Upper lobe of right lung (tissue), 1 donor: Measurements from ENCODE around the gene ARHGEF10L. TPM values are rescaled to one million over a fixed set of nuclear protein-coding genes. Genes with fewer than 3 reads are reported as not detected.

ENCODE experiments used
- ATAC-seq: fragments of 200-7000 bp; cut with Tn5 transposase; one replicate; pipeline ENCODE4 v1.9.1; 2020; ENCODE audit warnings: mild to moderate bottlenecking, moderate library complexity
- DNase-seq: peaks from one replicate; pipeline ENCODE4 v3.0.0-alpha.2; 2020
- H3K27ac ChIP-seq: fragments of 200-600 bp; one replicate; pipeline ENCODE4 v1.8.0; 2022
- H3K27me3 ChIP-seq: fragments of 200-600 bp; one replicate; pipeline ENCODE4 v1.8.0; 2022; ENCODE audit warnings: mild to moderate bottlenecking
- H3K36me3 ChIP-seq: fragments of 200-600 bp; one replicate; pipeline ENCODE4 v1.8.0; 2022
- H3K4me1 ChIP-seq: fragments of 200-600 bp; one replicate; pipeline ENCODE4 v1.8.0; 2022
- H3K4me3 ChIP-seq: fragments of 200-600 bp; one replicate; pipeline ENCODE4 v1.8.0; 2022; ENCODE audit warnings: mild to moderate bottlenecking
- H3K9me3 ChIP-seq: fragments of 200-600 bp; one replicate; pipeline ENCODE4 v1.8.0; 2022
- intact Hi-C: fragments of 100-400 bp; cut with DNase I; formaldehyde crosslinking; loops from one replicate; pipeline ENCODE4 v1.11.0; 2022
- total RNA-seq: library from RNA; stranded (reverse); fragmentation: NEBNext Ultra II Directional; extraction: Animal tissue kit (Norgen Biotek cat#: 25700); gene quantifications from one replicate; pipeline ENCODE4 v1.2.1, GENCODE V29; 2021
- TF ChIP-seq, protein P1 (sequence below): fragments of 200-600 bp; IDR thresholded peaks from one replicate; pipeline ENCODE4 v1.8.0; 2022; ENCODE audit warnings: antibody characterized with exemption
- donor health status: DM: no; HTN: yes; CAD: no; lungs with severe emphysema.

The ARHGEF10L gene
- total RNA-seq, 1 donor from 2014 or later = 34.1 TPM

- ATAC-seq (no peak), DNase-seq (no peak)
- Histone ChIP-seq H3K36me3 (no peaks in the 10 kb centered on the region), H3K4me3 (no peak overlapping the region), H3K4me1 (peaks cover 24% of the 10 kb centered on the region), H3K9me3 (no peaks in the 10 kb centered on the region), H3K27me3 (no peaks in the 10 kb centered on the region), H3K27ac (no peak overlapping the region)
- intact Hi-C loops = no loop called here
- TF ChIP-seq, protein P1, sequence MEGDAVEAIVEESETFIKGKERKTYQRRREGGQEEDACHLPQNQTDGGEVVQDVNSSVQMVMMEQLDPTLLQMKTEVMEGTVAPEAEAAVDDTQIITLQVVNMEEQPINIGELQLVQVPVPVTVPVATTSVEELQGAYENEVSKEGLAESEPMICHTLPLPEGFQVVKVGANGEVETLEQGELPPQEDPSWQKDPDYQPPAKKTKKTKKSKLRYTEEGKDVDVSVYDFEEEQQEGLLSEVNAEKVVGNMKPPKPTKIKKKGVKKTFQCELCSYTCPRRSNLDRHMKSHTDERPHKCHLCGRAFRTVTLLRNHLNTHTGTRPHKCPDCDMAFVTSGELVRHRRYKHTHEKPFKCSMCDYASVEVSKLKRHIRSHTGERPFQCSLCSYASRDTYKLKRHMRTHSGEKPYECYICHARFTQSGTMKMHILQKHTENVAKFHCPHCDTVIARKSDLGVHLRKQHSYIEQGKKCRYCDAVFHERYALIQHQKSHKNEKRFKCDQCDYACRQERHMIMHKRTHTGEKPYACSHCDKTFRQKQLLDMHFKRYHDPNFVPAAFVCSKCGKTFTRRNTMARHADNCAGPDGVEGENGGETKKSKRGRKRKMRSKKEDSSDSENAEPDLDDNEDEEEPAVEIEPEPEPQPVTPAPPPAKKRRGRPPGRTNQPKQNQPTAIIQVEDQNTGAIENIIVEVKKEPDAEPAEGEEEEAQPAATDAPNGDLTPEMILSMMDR = no peak
Observed at GRCh38 chr1:17546946-17547670, 7.6 kb downstream of the ARHGEF10L start.

- no peak overlapping the region for H3K27ac ChIP-seq
- DNase-seq (no peak), ATAC-seq (no peak)
- H3K4me3 ChIP-seq = no peak overlapping the region
- H3K27me3 ChIP-seq = no peaks in the 10 kb centered on the region
- intact Hi-C loops = no loop called here
- H3K4me1 ChIP-seq = peaks cover 25% of the 10 kb centered on the region
- no peaks in the 10 kb centered on the region for H3K9me3 ChIP-seq
- TF ChIP-seq, protein P1 = no peak
- no peaks in the 10 kb centered on the region for H3K36me3 ChIP-seq
Observed at GRCh38 chr1:17549384-17549783, 9.9 kb downstream of the ARHGEF10L start.

- TF ChIP-seq, protein P1 = no peak
- Histone ChIP-seq H3K36me3 (no peaks in the 10 kb centered on the region), H3K4me1 (peaks cover 14% of the 10 kb centered on the region), H3K4me3 (no peak overlapping the region), H3K9me3 (no peaks in the 10 kb centered on the region), H3K27ac (no peak overlapping the region), H3K27me3 (no peaks in the 10 kb centered on the region)
- ATAC-seq (peak; percentile 49), DNase-seq (no peak)
- intact Hi-C loops = no loop called here
Observed at GRCh38 chr1:17550729-17551584, 11.5 kb downstream of the ARHGEF10L start.

- Histone ChIP-seq H3K27me3 (no peaks in the 10 kb centered on the region), H3K36me3 (no peaks in the 10 kb centered on the region), H3K4me1 (peaks cover 13% of the 10 kb centered on the region), H3K27ac (no peak overlapping the region), H3K4me3 (no peak overlapping the region), H3K9me3 (no peaks in the 10 kb centered on the region)
- intact Hi-C loops = no loop called here
- no peak for DNase-seq
- ATAC-seq = peak; percentile 45
- TF ChIP-seq, protein P1 = no peak
Observed at GRCh38 chr1:17551755-17552234, 12.3 kb downstream of the ARHGEF10L start.

- intact Hi-C loops = no loop called here
- Histone ChIP-seq H3K9me3 (no peaks in the 10 kb centered on the region), H3K27ac (no peak overlapping the region), H3K27me3 (no peaks in the 10 kb centered on the region), H3K4me1 (peaks cover 13% of the 10 kb centered on the region), H3K4me3 (no peak overlapping the region), H3K36me3 (no peaks in the 10 kb centered on the region)
- ATAC-seq (no peak), DNase-seq (no peak)
- TF ChIP-seq, protein P1 = no peak
Observed at GRCh38 chr1:17553975-17554700, 14.6 kb downstream of the ARHGEF10L start.
